Neural progenitor cell (in vitro differentiated cells): ENCODE results near the gene KMT2C.
"Not testable (repeated sequence)": the region's sequence is repeated elsewhere in the genome, so short reads cannot be mapped to it uniquely, and the experiment has no call there.

ENCODE experiments used
- EZH2 ChIP-seq: fragments of 200-600 bp; sonication (generic); IDR thresholded peaks from 2 replicates; pipeline ENCODE4 v1.6.1; 2017; ENCODE audit warnings: antibody characterized with exemption, mild to moderate bottlenecking, moderate library complexity
- EZH2phosphoT487 ChIP-seq: fragments of 200-600 bp; sonication (generic); IDR thresholded peaks from 2 replicates; pipeline ENCODE4 v1.6.1; 2017; ENCODE audit warnings: antibody characterized with exemption
- TF ChIP-seq, protein P1 (sequence below): fragments of 200-600 bp; sonication (generic); IDR thresholded peaks from 2 replicates; pipeline ENCODE4 v1.5.1; 2017; ENCODE audit warnings: antibody characterized with exemption, mild to moderate bottlenecking

DNA sequence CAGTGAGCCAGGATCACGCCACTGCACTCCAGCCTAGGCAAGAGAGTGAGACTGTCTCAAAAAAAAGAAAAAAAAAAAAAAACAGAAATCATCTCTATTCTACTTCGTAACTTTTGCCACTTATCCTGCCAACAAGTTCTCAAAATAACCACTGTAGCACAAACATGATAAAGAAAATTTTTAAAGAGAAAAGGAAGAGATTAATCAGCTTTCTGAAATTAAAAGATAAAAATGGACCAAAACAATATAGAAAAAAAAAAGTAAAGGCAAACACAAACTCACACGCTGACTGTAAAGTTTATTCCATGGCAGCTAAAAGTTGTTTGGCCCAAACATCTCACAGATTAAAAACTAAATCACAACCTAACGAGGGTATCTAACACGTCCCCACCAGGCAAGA is 5.7 kb downstream of the KMT2C start:
- TF ChIP-seq, protein P1, sequence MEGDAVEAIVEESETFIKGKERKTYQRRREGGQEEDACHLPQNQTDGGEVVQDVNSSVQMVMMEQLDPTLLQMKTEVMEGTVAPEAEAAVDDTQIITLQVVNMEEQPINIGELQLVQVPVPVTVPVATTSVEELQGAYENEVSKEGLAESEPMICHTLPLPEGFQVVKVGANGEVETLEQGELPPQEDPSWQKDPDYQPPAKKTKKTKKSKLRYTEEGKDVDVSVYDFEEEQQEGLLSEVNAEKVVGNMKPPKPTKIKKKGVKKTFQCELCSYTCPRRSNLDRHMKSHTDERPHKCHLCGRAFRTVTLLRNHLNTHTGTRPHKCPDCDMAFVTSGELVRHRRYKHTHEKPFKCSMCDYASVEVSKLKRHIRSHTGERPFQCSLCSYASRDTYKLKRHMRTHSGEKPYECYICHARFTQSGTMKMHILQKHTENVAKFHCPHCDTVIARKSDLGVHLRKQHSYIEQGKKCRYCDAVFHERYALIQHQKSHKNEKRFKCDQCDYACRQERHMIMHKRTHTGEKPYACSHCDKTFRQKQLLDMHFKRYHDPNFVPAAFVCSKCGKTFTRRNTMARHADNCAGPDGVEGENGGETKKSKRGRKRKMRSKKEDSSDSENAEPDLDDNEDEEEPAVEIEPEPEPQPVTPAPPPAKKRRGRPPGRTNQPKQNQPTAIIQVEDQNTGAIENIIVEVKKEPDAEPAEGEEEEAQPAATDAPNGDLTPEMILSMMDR: not testable (repeated sequence)
- TF ChIP-seq EZH2, EZH2phosphoT487: not testable (repeated sequence)
